ENCODE results near the gene PLCD3.

DNA sequence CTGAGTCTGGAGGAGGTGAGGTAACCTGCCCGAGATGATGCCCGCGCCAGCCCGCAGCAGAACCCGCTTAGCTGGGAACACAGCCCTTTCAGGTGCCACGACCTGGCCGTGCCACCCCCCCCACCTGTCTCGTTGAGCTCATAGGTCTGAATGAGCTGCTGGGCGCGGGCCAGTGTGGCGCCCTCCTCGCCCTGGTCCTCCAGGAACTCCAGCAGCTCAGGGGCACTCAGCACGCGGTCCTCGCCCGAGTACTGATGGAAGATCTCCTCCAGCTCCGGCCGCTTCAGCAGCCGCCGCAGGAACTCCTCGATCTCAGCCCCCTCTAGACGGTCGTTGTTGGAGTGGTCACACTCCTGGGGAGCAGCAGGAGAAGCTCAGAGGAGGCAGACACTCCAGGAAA is 13.6 kb downstream of the PLCD3 start:
- TF ChIP-seq, protein P1, sequence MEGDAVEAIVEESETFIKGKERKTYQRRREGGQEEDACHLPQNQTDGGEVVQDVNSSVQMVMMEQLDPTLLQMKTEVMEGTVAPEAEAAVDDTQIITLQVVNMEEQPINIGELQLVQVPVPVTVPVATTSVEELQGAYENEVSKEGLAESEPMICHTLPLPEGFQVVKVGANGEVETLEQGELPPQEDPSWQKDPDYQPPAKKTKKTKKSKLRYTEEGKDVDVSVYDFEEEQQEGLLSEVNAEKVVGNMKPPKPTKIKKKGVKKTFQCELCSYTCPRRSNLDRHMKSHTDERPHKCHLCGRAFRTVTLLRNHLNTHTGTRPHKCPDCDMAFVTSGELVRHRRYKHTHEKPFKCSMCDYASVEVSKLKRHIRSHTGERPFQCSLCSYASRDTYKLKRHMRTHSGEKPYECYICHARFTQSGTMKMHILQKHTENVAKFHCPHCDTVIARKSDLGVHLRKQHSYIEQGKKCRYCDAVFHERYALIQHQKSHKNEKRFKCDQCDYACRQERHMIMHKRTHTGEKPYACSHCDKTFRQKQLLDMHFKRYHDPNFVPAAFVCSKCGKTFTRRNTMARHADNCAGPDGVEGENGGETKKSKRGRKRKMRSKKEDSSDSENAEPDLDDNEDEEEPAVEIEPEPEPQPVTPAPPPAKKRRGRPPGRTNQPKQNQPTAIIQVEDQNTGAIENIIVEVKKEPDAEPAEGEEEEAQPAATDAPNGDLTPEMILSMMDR (optimal IDR thresholded peaks at IDR 0.05 in 1 of 3, IDR thresholded peaks at IDR 0.05 in 1 of 3, conservative IDR thresholded peaks at IDR 0.05 in 1 of 3; ENCODE audit: extremely low read depth in 1 of 3, insufficient read depth in 2 of 3, low read length in 3 of 3), result no peak
- TF ChIP-seq EZH2 (IDR thresholded peaks at IDR 0.05; ENCODE audit: low read length), result no peak
